ENCODE data around the gene RAPGEF6.

DNA sequence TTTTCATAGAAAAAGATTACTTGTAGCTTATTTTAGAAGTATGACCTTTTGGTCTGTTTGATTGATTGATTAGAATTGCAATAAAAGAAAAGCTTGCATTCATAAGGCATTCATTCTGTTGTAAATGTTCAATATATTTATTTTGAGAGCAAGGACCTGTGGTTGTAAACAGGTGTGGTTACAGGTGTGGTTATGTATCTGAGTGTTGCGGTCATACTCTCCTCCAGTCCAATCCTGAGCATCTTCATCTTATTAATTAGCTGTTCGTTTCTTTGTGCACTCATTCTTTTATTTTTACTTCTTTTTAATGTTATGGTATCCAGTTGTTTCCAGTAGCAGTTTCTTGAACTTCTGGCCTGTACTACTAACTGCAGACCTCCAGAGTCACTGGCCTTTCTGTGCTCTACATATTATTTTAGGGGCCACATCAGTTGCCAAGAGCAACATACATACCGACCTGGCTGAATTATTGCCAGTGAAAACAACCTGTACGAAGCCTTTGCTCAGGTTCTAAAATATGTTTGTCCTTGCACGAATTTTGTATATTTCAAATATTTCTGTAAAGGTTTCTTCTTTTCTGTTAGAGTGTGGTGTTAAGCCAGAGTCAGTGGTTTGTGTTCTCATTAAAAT lies 242.4 kb downstream of the RAPGEF6 start:
- TF ChIP-seq, protein P1, sequence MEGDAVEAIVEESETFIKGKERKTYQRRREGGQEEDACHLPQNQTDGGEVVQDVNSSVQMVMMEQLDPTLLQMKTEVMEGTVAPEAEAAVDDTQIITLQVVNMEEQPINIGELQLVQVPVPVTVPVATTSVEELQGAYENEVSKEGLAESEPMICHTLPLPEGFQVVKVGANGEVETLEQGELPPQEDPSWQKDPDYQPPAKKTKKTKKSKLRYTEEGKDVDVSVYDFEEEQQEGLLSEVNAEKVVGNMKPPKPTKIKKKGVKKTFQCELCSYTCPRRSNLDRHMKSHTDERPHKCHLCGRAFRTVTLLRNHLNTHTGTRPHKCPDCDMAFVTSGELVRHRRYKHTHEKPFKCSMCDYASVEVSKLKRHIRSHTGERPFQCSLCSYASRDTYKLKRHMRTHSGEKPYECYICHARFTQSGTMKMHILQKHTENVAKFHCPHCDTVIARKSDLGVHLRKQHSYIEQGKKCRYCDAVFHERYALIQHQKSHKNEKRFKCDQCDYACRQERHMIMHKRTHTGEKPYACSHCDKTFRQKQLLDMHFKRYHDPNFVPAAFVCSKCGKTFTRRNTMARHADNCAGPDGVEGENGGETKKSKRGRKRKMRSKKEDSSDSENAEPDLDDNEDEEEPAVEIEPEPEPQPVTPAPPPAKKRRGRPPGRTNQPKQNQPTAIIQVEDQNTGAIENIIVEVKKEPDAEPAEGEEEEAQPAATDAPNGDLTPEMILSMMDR (IDR thresholded peaks at IDR 0.05), result no peak
- TF ChIP-seq ZFX (IDR thresholded peaks at IDR 0.05; ENCODE audit: borderline replicate concordance), result no peak
